Erythroblast (primary cell): ENCODE data around the gene KRTAP12-1.

Experiments
- GATA1 ChIP-seq: IDR thresholded peaks from 2 replicates; pipeline ENCODE4 v1.6.1; 2011; ENCODE audit warnings: low read depth, mild to moderate bottlenecking, control low read depth, low read length, moderate library complexity
- POLR2A ChIP-seq: IDR thresholded peaks from 2 replicates; pipeline ENCODE4 v1.6.1; 2011; ENCODE audit warnings: mild to moderate bottlenecking, low read length

DNA sequence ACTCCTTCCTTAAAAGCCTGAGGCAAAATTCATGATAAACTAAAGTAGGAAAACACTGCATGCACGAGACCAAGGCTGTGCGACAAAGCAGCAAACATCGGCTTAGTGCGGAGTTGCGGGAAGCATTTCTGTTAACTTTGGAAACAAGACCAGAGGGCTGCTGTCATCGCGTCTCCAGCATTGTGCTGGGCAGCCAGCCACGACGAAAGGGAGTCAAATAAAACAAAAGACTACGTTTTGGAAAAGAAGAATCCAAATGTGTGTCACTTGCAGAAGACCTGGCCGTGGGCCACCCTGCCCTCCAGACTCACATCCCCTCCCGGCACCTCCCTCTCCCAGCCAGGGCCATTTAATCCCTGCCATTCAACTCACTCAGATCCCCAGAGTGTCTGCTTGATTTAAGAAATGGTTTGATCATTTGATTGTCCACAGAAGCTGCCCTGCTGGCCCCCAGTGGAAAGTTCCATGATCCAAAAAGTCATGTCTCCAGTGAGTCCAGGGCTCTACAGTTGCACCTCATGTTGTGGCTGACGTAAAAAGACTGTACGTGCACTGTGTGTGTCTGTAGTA is 38.1 kb downstream of the KRTAP12-1 start:
- TF ChIP-seq POLR2A (no peak), GATA1 (no peak)
